GM18909 (cell line): ENCODE measurements around the gene PLCXD1.
"Not testable (repeated sequence)": the region's sequence is repeated elsewhere in the genome, so short reads cannot be mapped to it uniquely, and the experiment has no call there.

Experiments used
- ATAC-seq: cut with Tn5 transposase; IDR thresholded peaks from one replicate; pipeline ENCODE4 v1.9.1; 2021; ENCODE audit warnings: mild to moderate bottlenecking; ENCODE audit not compliant: unreplicated experiment, poor library complexity

Gene PLCXD1

DNA sequence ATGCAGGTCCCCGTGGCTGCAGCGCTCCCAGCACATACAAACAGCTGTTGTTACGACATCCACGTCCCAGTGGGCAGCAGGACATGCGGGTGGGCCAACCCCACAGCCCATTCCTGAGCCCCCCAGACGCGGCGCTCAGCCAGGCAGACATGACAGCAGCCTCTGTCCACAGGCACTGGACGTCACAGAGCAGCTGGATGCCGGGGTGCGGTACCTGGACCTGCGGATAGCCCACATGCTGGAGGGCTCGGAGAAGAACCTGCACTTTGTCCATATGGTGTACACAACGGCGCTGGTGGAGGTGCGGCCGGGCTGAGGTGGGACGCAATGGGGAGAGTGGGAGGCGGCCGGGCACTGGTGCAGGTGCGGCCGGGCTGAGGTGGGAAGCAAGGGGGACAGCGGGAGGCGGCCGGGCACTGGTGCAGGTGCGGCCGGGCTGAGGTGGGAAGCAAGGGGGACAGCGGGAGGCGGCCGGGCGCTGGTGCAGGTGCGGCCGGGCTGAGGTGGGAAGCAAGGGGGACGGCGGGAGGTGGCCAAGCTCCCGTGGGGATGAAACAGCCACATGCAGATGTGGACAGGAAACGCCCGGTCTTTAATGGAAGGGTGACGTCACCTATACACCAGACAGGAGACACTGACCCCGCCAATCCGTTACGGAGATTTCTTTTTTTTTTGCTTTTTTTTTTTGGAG, 9.4 kb downstream of the PLCXD1 start:
- no peak for ATAC-seq

DNA sequence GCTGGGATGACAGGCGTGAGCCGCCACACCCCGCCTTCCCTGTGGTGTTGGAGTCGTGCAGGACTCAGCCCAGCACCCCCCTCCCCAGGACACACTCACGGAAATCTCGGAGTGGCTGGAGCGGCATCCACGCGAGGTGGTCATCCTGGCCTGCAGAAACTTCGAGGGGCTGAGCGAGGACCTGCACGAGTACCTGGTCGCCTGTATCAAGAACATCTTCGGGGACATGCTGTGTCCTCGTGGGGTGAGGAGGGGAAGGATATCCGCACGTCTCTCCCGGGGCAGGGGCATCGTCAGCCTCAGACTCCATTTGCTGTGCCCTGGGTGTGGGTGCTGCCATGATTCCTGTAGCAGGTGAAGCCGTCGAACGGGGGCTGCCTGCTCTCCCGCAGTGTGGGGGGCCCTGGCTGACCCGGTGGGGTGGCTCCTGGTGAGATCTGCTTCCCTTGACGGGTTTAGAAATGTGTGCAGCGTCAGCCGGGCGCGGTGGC, 10.3 kb downstream of the PLCXD1 start:
- no peak for ATAC-seq

DNA sequence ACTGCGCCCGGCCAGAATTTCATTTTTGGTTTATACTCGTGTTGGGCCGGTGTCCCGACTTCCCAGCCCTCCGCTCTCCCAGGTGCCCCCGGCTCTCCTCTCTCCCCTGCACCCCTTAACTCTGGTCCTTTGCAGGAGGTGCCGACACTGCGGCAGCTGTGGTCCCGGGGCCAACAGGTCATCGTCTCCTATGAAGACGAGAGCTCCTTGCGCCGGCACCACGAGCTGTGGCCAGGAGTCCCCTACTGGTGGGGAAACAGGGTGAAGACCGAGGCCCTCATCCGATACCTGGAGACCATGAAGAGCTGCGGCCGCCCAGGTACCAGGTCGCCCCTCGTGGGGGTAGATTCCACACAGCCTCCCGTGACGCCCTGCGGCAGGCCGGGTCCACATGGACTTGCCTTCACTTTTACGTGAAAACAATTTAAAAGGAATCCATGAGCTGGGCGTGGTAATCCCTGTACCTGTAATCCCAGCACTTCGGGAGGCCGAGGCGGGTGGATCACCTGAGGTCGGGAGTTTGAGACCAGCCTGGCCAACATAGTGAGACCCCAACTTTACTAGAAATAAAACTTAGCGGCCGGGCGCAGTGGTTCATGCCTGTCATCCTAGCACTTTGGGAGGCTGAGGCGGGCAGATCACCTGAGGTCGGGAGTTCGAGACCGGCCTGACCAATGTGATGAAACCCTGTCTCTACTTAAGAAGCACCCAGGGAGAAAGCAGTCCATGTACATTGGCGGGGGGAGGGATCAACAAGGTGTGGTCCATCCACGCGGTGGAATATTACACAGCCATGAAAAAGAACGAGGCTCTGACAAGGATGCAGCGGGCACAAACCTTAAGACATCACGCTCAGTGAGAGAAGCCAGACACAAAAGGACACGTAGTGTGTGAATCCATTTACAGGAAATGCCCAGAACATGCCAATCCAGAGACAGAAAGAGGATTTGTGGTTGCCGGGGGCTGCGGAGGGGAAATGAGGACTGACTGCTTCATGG, 12.0 kb downstream of the PLCXD1 start:
- no peak for ATAC-seq

- ATAC-seq, result no peak
These were observed 14.0 kb downstream of the PLCXD1 start for GRCh38 chrX:295136-295535.

- ATAC-seq, result no peak
These were observed 17.8 kb downstream of the PLCXD1 start for GRCh38 chrX:298993-299392.

DNA sequence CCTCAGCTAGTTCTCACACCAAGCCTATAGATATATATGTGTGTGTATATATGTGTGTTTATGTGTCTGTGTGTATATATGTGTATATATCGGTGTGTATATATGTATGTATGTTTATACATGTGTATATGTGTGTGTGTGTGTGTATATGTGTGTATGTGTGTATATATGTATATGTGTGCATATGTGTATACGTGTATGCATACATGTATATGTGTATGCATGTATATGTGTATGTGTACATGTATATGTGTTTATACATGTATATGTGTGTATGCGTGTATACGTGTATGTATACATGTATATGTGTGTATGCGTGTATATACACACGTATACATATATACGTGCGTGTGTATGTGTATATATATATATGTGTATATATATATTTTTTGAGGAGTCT, 19.2 kb downstream of the PLCXD1 start:
- ATAC-seq, result no peak

- ATAC-seq, result no peak
These were observed 21.8 kb downstream of the PLCXD1 start for GRCh38 chrX:302975-303374.

DNA sequence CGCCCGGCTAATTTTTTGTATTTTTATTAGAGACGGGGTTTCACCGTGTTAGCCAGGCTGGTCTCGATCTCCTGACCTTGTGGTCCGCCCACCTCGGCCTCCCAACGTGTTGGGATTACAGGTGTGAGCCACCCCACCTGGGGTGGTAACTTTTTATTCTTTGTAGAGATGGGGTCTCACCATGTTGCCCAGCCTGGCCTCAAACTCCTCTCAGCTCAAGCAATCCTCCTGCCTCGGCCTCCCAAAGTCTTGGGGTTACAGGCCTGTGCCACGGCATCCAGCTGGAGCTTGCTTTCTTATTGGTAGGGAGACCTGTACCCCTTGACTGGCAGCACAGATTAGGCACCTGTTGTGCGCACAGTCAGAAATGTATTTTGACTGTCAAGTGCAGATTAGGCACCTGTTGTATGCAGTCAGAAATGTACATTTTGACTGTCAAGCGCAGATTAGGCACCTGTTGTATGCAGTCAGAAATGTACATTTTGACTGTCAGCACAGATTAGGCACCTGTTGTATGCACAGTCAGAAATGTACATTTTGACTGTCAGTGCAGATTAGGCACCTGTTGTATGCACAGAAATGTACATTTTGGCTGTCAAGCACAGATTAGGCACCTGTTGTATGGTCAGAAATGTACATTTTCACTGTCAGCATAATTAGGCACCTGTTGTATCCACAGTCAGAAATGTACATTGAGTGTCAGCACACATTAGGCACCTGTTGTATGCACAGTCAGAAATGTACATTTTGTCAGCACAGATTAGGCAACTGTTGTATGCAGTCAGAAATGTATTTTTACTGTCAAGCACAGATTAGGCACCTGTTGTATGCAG, 24.8 kb downstream of the PLCXD1 start:
- ATAC-seq, result not testable (repeated sequence)

GRCh38 chrX:306614-307251, 25.6 kb downstream of the PLCXD1 start:
- ATAC-seq, result not testable (repeated sequence)

- no peak for ATAC-seq
These were observed 26.3 kb downstream of the PLCXD1 start for GRCh38 chrX:307261-308111.

DNA sequence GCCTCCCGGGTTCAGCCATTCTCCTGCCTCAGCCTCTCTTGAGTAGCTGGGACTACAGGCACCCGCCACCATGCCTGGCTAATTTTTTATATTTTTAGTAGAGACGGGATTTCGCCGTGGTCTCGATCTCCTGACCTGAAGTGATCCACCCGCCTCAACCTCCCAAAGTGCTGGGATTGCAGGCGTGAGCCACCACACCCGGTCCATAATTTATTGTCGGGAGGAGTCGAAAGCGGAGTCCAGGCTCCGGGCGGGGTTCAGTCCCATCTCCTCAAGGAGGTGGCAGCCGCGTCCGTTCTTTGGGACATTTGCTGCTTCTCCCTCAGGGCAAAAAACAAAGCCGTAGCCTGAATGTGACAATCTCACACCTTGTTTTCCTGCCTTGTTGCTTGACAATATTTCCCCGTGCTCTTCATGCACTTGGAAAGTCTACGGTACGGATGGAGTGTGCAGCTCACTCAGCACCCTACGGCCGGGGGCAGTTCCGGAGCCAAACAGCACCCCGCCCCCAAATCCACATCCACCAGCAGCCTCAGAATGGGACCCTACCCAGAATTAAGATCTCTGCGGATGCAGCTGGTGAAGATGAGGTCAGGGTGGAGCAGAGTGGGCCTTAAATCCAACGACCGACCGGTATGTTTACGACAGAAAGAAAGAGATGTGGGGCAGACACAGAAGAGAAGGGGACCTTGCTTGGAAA, 27.8 kb downstream of the PLCXD1 start:
- no peak for ATAC-seq

DNA sequence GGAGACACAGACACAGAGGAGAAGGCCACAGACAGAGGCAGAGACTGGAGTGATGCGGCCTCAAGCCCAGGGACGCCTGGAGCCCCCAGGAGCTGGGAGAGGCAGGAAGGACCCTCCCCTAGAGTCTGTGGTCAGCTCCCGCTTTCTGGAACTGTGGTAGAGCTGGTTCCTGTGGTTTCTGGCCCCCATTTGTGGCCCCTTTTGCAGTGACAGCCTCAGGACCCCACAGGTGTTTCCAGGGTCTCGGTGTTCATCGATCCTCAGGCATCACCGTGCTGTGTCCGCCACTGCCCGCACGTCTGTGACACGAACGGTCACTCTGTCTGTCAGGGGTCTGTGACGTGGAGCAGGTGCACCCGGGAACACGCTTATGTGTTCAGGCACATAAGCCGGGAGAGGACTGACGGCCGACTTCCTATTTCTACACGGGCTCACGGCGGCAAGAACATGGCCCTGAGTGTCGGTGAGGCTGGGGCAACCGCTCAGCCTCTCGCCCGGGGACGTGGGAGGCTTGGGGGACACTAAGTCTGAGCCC, 29.5 kb downstream of the PLCXD1 start:
- no peak for ATAC-seq

DNA sequence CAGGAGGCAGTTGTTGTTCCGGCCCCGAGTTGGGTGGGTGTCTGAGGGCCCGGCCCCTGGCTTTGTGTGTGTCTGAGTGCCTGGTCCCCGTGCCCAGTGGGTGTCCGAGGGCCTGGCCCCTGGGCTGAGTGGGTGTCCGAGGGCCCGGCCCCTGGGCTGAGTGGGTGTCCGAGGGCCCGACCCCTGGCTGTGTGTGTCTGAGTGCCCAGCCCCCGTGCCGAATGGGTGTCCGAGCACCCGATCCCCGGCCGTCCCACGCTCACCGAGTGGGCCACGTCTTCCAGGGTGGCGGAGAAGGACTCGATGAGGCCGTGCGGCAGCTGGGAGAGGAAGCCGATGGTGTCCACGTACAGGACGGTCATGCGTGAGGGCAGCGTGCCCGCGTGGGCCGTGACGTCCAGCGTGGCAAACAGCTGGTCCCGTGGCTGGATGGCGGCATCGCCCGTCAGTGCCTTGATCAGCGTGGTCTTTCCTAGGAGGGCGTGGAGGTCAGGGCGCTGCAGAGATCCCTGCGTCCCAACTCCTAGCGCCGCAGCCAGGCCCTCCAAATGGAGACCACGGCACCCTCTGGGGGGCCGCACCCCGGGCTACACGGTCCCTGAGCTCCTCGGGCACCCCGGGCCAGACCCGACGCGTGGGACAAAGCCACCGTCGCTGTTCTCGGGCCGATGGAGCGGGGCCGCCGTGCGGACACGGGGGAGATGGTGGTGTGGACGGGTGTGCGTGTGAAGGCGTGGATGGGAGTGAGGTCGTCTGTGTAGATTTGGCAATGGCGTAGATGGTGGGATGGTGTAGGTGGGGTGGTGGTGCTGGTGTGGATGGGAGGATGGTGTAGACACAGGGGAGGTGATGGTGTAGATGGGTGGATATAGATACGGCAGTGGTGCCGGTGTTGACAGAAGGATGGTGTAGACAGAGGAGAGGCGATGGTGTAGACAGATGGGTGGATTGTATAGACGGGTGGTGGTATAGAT, 30.3 kb downstream of the PLCXD1 start:
- ATAC-seq, result no peak

DNA sequence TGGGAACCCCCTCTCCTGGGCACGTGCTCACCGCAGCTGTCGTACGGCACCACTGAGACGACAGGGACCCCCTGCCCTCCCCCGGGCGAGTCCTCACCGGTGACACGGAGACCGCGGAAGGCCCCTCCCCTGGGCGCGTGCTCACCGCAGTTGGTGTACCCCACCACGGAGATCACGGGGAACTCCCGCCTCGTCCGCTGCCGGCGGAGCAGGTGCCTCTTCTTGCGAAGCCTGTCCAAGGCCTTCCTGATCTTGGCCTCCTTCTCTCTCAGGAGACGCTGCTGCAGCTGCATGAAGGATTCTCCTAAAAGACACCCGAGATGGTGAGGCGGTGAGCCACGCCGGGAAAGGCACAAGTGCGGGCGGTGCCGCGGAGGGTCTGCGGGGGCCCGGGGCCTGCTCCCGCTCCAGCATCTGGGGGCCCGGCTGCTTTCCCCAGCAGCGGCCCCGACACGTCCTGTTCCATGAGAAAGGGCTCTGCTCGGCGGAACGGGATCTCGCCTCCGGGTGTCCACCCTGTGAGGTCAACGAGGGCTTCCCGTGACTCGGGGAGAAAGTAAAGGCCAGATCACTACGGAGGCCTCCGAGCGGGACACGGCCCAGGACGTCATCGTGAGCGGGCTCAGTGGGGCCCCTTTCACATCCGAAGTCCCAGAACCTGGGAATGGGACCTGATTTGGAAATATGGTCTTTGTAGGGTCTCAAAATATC, 31.6 kb downstream of the PLCXD1 start:
- no peak for ATAC-seq

- no peak for ATAC-seq
These were observed 32.4 kb downstream of the PLCXD1 start for GRCh38 chrX:313546-313945.

- ATAC-seq, result no peak
These were observed 32.9 kb downstream of the PLCXD1 start for GRCh38 chrX:314049-314448.
